GM18861 (cell line): ENCODE data around the gene ATXN7L1.
"Not testable (repeated sequence)": the region's sequence is repeated elsewhere in the genome, so short reads cannot be mapped to it uniquely, and the experiment has no call there.

ENCODE experiments used
- ATAC-seq: cut with Tn5 transposase; IDR thresholded peaks from one replicate; pipeline ENCODE4 v1.9.1; 2021; ENCODE audit not compliant: unreplicated experiment

Gene ATXN7L1

GRCh38 chr7:105805447-105806019 lies 70.9 kb downstream of the ATXN7L1 start:
- no peak for ATAC-seq

- no peak for ATAC-seq
Measured at GRCh38 chr7:105803429-105803736, 73.0 kb downstream of the ATXN7L1 start.

GRCh38 chr7:105802604-105803428 lies 73.6 kb downstream of the ATXN7L1 start:
- ATAC-seq: no peak

- no peak for ATAC-seq
Measured at GRCh38 chr7:105800849-105801534, 75.4 kb downstream of the ATXN7L1 start.

- ATAC-seq: peak; percentile 61
Measured at GRCh38 chr7:105800442-105800841, 76.0 kb downstream of the ATXN7L1 start.

- no peak for ATAC-seq
Measured at GRCh38 chr7:105799677-105800076, 76.7 kb downstream of the ATXN7L1 start.

- no peak for ATAC-seq
Measured at GRCh38 chr7:105799006-105799405, 77.4 kb downstream of the ATXN7L1 start.

- ATAC-seq: no peak
Measured at GRCh38 chr7:105797652-105798051, 78.7 kb downstream of the ATXN7L1 start.

GRCh38 chr7:105796365-105796764 lies 80.0 kb downstream of the ATXN7L1 start:
- no peak for ATAC-seq

GRCh38 chr7:105794741-105795729 lies 81.4 kb downstream of the ATXN7L1 start:
- ATAC-seq: no peak

- no peak for ATAC-seq
Measured at GRCh38 chr7:105792488-105793370, 83.7 kb downstream of the ATXN7L1 start.

GRCh38 chr7:105791926-105792325 lies 84.5 kb downstream of the ATXN7L1 start:
- no peak for ATAC-seq

GRCh38 chr7:105790996-105791395 lies 85.4 kb downstream of the ATXN7L1 start:
- ATAC-seq: no peak

- not testable (repeated sequence) for ATAC-seq
Measured at GRCh38 chr7:105790452-105790851, 85.9 kb downstream of the ATXN7L1 start.

GRCh38 chr7:105788816-105789349 lies 87.5 kb downstream of the ATXN7L1 start:
- no peak for ATAC-seq

- no peak for ATAC-seq
Measured at GRCh38 chr7:105788356-105788755, 88.0 kb downstream of the ATXN7L1 start.

GRCh38 chr7:105787793-105788192 lies 88.6 kb downstream of the ATXN7L1 start:
- no peak for ATAC-seq

- no peak for ATAC-seq
Measured at GRCh38 chr7:105786520-105787470, 89.6 kb downstream of the ATXN7L1 start.
